GM18505 (cell line): ENCODE data around the gene NPC1L1.
A peak's percentile ranks its signal among the peaks of the same experiment; 100 is the strongest.
"Not testable (repeated sequence)": the region's sequence is repeated elsewhere in the genome, so short reads cannot be mapped to it uniquely, and the experiment has no call there.

Experiments
- ATAC-seq: cut with Tn5 transposase; IDR thresholded peaks from one replicate; pipeline ENCODE4 v1.9.1; 2021; ENCODE audit not compliant: unreplicated experiment
- POLR2A ChIP-seq: IDR thresholded peaks from 4 replicates; pipeline ENCODE4 v1.6.1; 2011; ENCODE audit warnings: borderline replicate concordance; ENCODE audit not compliant: insufficient read depth, insufficient read length; ENCODE audit errors: extremely low read depth

The NPC1L1 gene

DNA sequence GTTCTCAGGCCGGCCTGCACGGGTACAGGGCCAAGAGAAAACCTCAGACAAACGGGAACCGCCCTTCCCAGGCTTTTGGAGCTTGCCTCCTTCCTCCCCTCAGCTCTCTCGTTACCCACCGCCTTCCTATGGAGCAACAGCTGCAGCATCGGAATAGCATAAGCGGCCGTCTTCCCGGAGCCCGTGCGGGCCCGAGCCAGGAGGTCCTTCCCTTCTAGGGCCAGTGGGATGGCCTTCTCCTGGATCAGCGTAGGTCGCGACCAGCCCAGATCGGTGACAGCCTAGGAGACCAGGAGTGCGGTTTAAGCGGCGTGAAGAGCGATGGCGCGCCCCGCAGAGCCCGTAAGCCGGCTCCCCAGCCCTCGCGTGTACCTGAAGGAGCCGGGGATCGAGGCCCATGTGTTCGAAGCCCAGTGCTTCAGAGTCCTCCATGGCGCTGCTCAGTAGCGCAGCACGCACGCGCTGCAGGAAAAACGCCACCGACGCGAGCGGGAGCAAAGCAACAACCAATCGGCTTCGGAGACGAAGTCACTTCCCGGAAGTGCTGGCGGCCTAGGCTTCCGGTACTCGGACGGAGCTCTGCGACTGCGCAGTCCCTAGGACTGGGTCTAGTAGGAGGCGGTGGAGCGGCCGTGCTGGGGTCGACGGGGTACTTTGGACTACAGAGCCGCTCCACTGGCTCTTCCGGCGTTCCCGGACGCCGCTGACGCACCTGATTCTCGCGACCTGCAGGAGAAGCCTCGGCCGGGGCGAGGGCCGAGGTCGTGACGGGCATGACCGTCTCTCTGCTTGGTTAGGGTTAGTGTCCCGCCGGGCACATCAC is 32.5 kb upstream of the NPC1L1 start, which contains the start of gene DDX56:
Gene DDX56 (minus strand): TSS at position 445 of the 823 bp plus-strand sequence. CDS start 13 bp downstream, at position 432.
- peak; percentile 88 for ATAC-seq
- TF ChIP-seq POLR2A = peak; percentile 99

DNA sequence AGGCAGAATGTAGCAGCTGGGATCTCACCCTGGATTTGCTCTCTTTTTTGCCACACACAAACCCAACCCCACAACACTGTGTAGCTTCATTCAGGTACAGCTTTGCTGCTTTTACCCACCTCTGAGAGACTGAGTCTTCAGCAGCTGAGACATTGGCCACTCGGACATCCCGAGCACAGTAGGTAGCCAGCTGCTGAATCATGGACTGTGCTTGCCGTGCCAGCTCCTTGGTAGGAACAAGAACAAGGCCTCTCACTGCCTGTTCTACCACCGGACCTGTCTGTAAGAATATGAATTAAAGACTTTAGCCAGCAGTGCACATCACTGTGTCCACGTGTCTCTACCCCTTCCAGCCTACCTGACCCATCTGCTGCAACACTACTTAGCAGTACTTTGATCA is 31.6 kb upstream of the NPC1L1 start:
- no peak for TF ChIP-seq POLR2A
- ATAC-seq = no peak

DNA sequence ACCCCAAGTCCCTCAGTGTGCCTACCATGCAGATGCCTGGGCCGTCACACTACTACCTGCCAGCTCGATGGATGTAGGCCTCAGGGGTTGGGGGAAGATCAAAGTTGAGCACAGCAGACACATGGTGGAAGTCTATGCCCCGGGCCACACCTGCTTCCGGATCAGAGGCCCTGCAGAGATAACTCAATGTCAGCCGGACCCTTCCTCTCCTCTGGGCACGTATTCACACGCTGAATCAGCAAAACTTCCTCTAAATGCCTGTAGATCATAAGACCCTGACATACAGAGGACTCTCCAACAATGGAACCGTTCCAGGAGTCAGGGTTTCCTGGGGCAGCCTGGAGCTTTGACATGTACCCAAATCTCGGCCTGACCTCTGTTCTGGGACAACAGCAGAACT is 28.8 kb upstream of the NPC1L1 start:
- TF ChIP-seq POLR2A = no peak
- ATAC-seq = no peak

DNA sequence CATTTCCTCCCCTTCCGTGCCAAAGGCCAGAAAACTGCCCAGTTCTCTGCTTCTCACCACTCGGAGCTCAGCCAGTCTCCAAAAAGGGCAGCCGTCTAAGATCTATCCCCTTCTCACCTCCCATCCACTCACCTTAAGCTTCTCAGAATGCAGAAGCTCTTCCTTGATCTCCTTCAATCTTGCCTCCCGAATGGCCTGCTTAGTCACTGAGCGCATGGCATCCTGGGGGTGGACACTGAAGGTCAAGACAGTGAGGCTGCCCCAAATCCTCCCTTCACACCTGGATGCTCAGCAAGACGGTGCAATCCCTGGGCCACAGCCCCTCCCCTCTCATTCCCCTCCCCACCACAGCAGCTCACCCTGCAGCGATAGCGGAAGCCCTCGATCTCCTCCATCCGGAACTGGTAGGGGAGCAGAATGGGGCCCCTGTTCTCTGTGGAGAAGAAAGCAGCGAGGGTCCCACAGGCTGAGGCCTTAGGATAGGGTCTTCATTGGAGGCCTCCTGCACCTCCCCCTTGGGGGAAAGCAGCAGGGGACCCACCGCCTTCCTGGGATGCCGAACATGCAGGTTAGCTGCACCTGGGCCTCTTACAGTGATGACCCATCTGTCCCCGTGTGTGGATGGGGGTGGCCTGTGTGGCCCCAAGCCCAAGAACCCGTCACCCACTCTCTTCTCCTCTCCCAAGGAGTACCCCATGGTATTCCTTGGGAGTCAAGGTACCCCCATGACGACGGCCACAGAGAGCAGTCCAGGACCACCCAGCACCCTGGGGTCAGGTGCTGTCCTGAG is 27.8 kb upstream of the NPC1L1 start:
- TF ChIP-seq POLR2A = no peak
- no peak for ATAC-seq

DNA sequence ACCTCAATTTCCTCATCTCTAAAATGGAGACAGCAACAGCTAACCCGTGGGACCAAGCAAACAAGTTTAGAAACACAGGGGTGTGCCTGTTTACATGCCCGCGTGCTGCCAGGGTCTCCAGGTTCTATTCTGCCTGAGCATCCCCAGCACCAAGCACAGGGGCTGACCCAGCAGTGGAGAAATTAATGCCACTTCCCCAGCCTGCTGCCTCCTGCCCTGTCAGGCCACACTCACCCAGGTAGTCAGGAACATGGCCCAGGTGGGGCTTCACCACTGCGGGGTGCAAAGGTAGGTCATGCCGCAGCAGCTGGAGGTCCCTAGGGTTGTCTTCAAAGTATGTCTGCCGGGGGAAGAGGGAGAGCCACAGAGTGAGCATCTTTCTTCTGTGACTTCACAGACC is 26.8 kb upstream of the NPC1L1 start:
- ATAC-seq = no peak
- no peak for TF ChIP-seq POLR2A

DNA sequence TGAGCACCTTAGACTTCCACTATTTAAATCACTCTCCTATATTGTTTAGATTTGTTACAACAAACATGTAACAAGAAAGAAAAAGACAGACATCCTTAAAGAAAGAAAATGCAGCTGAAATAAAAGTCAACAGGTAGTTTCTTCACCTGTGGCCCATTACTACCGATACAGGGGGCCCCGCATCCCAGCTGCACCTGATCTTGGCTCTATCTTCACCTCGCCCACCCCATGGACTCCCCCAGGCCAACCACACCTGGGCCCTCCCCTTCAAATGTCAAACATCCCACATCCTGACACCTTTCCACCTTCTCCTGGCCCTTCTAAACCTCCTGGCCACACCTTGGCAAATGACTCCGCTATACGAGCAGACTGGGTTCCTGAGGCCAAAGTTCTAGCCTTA is 25.6 kb upstream of the NPC1L1 start:
- no peak for ATAC-seq
- TF ChIP-seq POLR2A = no peak

DNA sequence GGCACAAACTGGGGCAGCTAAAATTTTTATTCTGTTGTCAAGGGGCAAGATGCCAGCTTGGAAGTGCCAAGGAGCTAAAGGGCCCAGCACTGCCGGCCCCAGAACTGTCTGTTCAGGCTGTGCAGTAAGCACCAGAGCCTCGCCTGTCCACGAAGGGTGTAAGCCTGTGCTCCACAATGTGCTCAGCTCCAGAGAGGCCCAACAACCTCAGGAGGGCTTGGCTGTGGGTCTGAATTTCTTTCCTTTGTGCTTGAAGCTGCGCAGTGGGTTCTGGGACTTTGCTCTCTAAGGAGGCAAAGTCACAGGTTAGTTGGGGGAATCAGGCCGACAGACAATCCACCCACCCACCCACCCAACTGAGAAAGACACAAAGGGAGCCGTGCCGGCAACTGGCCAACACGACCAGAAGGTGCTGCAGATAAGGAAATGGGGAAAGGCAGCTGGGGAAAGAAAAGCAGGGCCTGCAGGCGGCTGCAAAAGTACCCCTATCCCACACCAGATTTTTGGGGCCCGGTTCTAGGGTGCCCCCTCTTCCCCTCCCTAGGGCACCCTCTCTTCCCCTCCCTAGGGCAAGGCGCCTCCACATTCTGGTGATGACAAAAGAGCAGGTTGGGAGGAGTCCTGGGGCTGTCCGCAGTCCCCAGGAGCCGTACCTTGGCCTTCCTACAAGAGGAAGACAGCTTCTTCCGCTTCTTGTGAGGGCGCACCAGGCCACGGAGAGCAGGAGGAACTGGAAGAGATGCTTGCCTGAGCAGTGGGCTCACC is 24.8 kb upstream of the NPC1L1 start:
- ATAC-seq = peak; percentile 15
- TF ChIP-seq POLR2A = no peak

DNA sequence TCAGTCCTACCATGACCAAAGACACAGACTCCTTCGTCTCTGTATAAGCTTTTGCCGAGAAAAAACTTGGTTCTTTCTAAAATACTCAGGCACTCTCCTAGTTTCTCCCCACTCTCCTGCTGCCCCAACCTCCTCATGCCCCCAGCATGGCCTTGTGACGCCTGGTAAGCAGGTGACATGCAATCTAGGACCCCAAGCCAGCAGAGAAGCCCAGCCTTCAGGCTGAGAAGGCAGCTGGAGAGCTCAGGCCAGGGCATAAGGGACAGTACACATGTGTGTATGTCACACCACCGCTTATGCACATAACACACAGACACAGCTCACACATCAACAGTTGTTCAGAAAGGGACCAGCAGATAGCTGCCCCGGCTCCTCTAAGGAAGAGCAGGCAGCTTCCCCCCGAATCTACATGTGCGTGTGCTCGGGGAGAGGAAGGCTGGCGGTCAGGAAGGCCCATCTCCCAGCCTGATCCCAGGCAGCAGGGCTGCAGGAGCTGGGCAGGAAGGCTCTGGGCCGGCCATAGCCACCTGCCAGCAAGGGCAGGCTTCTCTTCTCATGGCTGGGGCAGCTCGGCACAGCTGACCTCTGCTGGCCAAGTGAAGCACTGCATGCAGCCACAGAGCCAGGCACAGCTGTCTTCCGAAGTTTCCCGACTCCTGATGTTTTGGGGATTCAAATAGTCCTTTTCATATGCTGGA is 24.1 kb upstream of the NPC1L1 start:
- no peak for TF ChIP-seq POLR2A
- peak; percentile 57 for ATAC-seq

DNA sequence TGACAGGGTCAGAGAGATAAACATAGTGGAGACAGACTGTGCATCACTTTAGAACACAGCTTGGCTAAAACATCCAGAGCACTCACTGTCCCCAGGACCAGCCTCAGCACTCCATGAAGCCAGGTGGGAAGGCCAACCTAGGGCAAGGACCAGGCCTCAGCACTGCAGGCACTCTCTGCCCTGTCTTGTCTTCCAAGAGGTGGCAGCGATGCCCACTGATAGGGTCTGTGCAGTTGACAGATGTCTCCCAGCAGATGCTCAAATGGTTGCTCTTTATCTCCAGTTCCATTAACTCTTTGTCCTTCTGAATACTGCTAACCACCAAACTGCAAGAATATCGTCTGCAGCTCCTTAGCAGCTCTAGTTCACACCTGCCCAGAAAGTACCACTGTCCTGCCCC is 23.5 kb upstream of the NPC1L1 start:
- no peak for TF ChIP-seq POLR2A
- ATAC-seq = no peak

DNA sequence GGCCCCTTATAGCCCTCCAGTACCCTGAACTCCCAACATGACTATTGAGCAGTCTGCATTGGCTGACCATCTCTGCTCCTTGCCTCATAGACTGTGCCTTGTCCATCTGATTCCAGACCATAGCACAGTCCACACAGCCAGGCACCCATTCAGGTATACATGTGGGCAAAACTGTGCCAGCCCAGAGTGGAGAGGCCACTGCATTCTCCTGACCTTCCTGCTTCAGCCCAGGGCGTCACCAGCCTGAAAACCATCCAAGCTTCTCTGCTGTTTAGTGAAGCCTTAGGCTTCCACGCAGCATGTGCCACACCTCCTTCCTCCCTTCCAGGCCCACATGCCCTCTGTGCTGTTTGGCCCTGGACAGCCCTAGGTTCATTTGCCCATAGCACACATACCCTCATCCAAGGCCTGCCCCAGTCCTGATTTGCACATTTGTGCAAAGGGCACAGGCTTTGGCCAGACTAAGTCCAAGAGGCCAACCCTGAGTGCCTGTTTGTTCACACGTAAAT is 22.1 kb upstream of the NPC1L1 start:
- ATAC-seq = no peak

DNA sequence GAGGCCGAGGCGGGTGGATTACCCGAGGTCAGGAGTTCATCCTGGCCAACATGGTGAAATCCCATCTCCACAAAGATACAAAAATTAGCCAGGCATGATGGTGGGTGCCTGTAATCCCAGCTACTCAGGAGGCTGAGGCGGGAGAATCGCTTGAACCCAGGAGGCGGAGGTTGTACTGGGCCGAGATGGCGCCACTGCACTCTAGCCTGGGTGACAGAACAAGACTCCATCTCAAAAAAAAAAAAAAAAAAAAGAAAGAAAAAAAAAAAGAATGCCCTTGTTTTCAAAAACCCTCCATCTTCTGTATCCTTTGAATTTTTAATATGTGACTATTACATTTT is 21.5 kb upstream of the NPC1L1 start:
- ATAC-seq = not testable (repeated sequence)

More for the DNA sequence above, 22.1 kb upstream of the NPC1L1 start:
- no peak for TF ChIP-seq POLR2A

DNA sequence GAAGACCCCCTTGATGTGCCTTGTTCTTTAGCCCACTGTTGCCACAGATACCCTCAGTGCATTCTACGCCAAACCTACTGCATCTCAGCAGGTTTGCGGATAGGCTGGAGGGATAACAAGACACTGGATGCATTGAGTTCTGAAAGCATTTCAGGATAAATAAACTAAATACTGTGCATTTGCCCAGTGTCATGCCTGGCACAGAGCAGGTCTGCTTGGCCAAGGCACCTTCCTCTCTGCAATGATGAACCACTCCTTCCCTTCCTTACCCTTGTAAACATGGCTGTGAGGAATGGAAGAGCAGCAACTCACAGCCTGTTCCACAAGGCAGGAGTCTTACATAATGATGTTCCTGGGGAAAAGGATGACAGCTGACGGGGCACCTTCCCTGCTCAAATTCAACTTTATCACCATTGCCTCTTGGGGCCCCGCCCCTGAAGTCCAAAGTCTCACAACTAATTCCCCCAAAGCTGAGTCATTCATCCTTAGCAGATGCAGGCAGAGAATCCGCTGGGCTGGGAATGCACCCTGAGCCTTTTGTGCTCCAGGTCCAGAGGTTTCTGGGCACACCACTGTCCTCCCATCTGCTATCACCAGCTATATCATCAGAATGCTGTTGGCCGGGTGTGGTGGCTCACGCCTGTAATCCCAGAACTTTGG is 21.0 kb upstream of the NPC1L1 start:
- TF ChIP-seq POLR2A = no peak
- no peak for ATAC-seq

DNA sequence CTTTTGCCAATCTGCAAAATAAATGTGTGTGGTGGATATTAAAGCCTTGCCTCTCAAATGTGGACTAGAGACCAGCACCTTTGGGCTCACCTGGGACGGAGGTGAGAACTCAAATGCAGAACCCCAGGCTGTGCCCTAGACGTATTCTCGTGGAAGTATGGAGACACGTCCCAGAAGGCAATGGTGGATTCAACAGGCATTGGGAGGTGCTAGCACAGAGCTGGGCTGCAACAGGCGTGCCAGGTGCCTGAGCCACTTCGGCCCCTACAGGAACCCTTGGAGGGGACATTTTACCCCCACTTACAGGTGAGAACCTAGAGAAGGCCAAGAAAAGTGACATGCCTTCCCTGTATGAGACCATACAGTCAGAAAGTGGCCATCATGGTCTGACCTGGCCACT is 20.4 kb upstream of the NPC1L1 start:
- no peak for ATAC-seq
- TF ChIP-seq POLR2A = no peak

DNA sequence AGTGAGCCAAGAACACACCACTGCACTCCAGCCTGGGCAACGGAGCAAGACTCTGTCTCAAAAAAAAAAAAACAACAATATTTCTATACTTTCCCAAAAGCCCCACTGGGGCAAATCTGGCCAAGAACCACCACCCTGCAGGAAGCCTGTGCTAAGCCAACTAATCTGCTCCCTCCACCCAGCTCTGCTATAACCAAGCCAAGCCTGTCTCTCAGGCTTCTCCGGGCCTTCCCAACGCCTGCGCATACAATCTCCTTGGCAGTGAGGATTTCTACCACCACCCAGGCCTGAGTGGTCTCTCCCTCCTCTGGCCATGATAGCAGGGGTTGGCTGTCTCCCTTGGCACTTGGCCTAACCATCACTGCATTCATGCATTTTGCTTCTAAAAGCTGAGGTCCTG is 18.4 kb upstream of the NPC1L1 start:
- TF ChIP-seq POLR2A = no peak
- no peak for ATAC-seq
